GM23248 (cell line): ENCODE results near the gene PLEKHJ1. TPM values are rescaled to one million over a fixed set of nuclear protein-coding genes. Genes with fewer than 3 reads are reported as not detected.

ENCODE experiments used
- DNase-seq: peaks from one replicate; pipeline ENCODE4 v3.0.0-alpha.2; 2015
- H2AFZ ChIP-seq: fragments of 200-600 bp; sonication (generic); 2 replicates; pipeline ENCODE4 v1.6.1; 2016; ENCODE audit warnings: antibody characterized with exemption
- H3F3A ChIP-seq: fragments of 200-600 bp; sonication (generic); 2 replicates; pipeline ENCODE4 v1.6.1; 2016; ENCODE audit warnings: mild to moderate bottlenecking, antibody characterized with exemption, mixed run types; ENCODE audit not compliant: insufficient read depth
- H3K27ac ChIP-seq: fragments of 200-600 bp; sonication (generic); 2 replicates; pipeline ENCODE4 v1.5.1; 2016; ENCODE audit warnings: mild to moderate bottlenecking
- H3K27me3 ChIP-seq: fragments of 200-600 bp; sonication (generic); replicated peaks from 2 replicates; pipeline ENCODE4 v1.6.1; 2016; ENCODE audit warnings: mild to moderate bottlenecking; ENCODE audit not compliant: insufficient read depth
- H3K36me3 ChIP-seq: fragments of 200-600 bp; sonication (generic); 2 replicates; pipeline ENCODE4 v1.6.1; 2016; ENCODE audit warnings: low read depth, mild to moderate bottlenecking
- H3K4me1 ChIP-seq: fragments of 200-600 bp; sonication (generic); 2 replicates; pipeline ENCODE4 v1.6.1; 2016; ENCODE audit warnings: mild to moderate bottlenecking; ENCODE audit not compliant: insufficient read depth
- H3K4me2 ChIP-seq: fragments of 200-600 bp; sonication (generic); one replicate; pipeline ENCODE4 v1.6.1; 2016; ENCODE audit warnings: mild to moderate bottlenecking; ENCODE audit not compliant: unreplicated experiment
- H3K4me3 ChIP-seq: fragments of 200-600 bp; sonication (generic); 2 replicates; pipeline ENCODE4 v1.5.1; 2016; ENCODE audit warnings: mild to moderate bottlenecking
- H3K79me2 ChIP-seq: fragments of 200-600 bp; sonication (generic); 2 replicates; pipeline ENCODE4 v1.6.1; 2016; ENCODE audit warnings: mild to moderate bottlenecking; ENCODE audit not compliant: insufficient read depth
- H3K9ac ChIP-seq: fragments of 200-600 bp; sonication (generic); 2 replicates; pipeline ENCODE4 v1.6.1; 2016; ENCODE audit warnings: mild to moderate bottlenecking
- H3K9me2 ChIP-seq: fragments of 200-600 bp; sonication (generic); 2 replicates; pipeline ENCODE4 v1.6.1; 2016; ENCODE audit warnings: mixed run types, mild to moderate bottlenecking, moderate library complexity; ENCODE audit not compliant: insufficient read depth
- H3K9me3 ChIP-seq: fragments of 200-600 bp; sonication (generic); one replicate; pipeline ENCODE4 v1.6.1; 2017; ENCODE audit warnings: low read depth
- H4K20me1 ChIP-seq: fragments of 200-600 bp; sonication (generic); 2 replicates; pipeline ENCODE4 v1.6.0; 2016; ENCODE audit not compliant: insufficient read depth
- EZH2 ChIP-seq: fragments of 200-600 bp; sonication (generic); IDR thresholded peaks from 2 replicates; pipeline ENCODE4 v1.6.1; 2018; ENCODE audit warnings: antibody characterized with exemption, mild to moderate bottlenecking; ENCODE audit not compliant: insufficient read depth, poor library complexity, severe bottlenecking
- EZH2phosphoT487 ChIP-seq: fragments of 200-600 bp; sonication (generic); IDR thresholded peaks from 2 replicates; pipeline ENCODE4 v1.6.1; 2018; ENCODE audit warnings: antibody characterized with exemption, moderate library complexity, mild to moderate bottlenecking, low read depth; ENCODE audit not compliant: insufficient read depth
- WGBS, 2 experiments: methylation state at CpG; one replicate each; pipeline ENCODE4 v1.1.6; 2015 to 2017; ENCODE audit warnings: low lambda C conversion rate in 2 of 2, low coverage in 1 of 2; ENCODE audit errors: missing lambda C conversion rate in 2 of 2; 5-methylcytosine and 5-hydroxymethylcytosine counted together
- in situ Hi-C: fragments of 300-500 bp; cut with MboI; formaldehyde crosslinking; loops from 2 replicates; pipeline ENCODE4 v1.15.0; 2020
- polyA plus RNA-seq: library from polyadenylated mRNA; unstranded; fragments of >200 nt; fragmentation: Nextera tagmentation; extraction: Ambion mirVana; gene quantifications from 2 replicates; pipeline ENCODE4 v1.2.1, GENCODE V29; 2016
- total RNA-seq: library from RNA; depleted of rRNA; stranded (reverse); fragments of >200 nt; shearing (Covaris generic); gene quantifications from 2 replicates; pipeline ENCODE4 v1.2.3, GENCODE V29; 2014

Gene PLEKHJ1
- total and polyA plus RNA-seq, 2 experiments from 2014 or later = 62.3 to 68.3 TPM

- Histone ChIP-seq H3K27ac (no peak overlapping the region), H3K27me3 (no peaks in the 10 kb centered on the region), H3K4me2 (no peak overlapping the region), H3K36me3 (no peaks in the 10 kb centered on the region; the same call in 1 of the 2 replicates), H3K79me2 (peaks cover 93% of the 10 kb centered on the region), H3K9me2 (no peaks in the 10 kb centered on the region), H3F3A (no peaks in the 10 kb centered on the region), H3K4me3 (no peak overlapping the region), H3K9ac (no peak overlapping the region), H4K20me1 (no peaks in the 10 kb centered on the region), H2AFZ (no peak overlapping the region), H3K9me3 (no peaks in the 10 kb centered on the region), H3K4me1 (no peaks in the 10 kb centered on the region)
- no peak for DNase-seq
- WGBS, 2 experiments = 85 to 91% methylated on average over 33 to 37 of the region's 37 CpGs
- in situ Hi-C loops = no loop called here
- TF ChIP-seq EZH2 (no peak), EZH2phosphoT487 (no peak)
Measured at GRCh38 chr19:2199861-2200623, 36.1 kb downstream of the PLEKHJ1 start.

DNA sequence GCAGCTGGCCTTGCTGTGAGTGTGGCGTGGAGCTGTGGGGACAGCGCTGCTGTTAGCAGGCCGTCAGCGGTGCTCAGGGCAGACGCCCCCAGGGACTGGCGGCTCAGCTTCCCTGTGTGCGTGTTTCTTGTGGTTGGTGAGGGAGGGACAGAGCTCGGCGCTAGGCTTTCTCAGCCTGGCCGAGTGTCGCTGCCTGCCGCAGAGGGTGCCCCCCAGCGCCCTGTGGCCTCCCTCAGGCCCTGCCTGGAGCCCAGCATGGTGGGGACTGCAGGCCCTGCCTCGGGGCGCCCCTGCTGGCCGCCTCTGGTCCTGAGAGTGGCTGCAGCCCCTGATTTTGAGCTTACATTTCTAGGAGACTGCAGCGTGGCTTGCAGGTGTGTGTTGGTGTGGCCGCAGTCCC, 36.9 kb downstream of the PLEKHJ1 start:
- Histone ChIP-seq H3K9ac (no peak overlapping the region), H2AFZ (no peak overlapping the region), H3K27me3 (no peaks in the 10 kb centered on the region), H3K36me3 (no peaks in the 10 kb centered on the region; the same call in 1 of the 2 replicates), H3K4me1 (no peaks in the 10 kb centered on the region), H3K79me2 (peaks cover 94% of the 10 kb centered on the region), H3K4me2 (no peak overlapping the region), H4K20me1 (no peaks in the 10 kb centered on the region), H3K4me3 (no peak overlapping the region), H3F3A (no peaks in the 10 kb centered on the region), H3K9me2 (no peaks in the 10 kb centered on the region), H3K27ac (no peak overlapping the region), H3K9me3 (no peaks in the 10 kb centered on the region)
- DNase-seq = no peak
- no peak for TF ChIP-seq EZH2phosphoT487
- no peak for TF ChIP-seq EZH2
- 95 to 99% methylated on average over 11 to 15 of the region's 18 CpGs for WGBS, 2 experiments
- in situ Hi-C loops = no loop called here

DNA sequence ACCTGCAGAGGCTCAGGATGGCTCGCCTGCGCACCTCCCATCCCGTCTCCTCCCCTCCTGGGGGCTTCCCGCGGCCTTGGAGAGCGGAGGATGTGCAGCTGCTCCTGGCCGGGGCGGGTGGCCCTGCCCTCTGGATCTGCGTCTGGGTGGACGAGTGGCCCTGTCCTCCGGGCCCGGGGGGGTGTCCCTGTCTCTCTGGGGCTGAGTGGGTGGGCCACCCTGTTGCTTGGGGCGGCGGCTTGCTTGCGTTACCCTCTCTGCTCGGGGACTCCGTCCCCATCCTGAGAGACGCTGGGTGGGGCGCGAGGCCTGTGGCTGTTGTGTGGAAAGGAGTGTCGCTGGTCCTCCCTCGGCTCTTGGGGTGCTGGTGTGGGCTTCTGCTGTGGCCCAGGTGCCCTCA, 37.8 kb downstream of the PLEKHJ1 start:
- no peaks in the 10 kb centered on the region for H3K36me3 ChIP-seq
- H3K4me2 ChIP-seq = no peak overlapping the region
- 87 to 90% methylated on average over 11 to 20 of the region's 22 CpGs for WGBS, 2 experiments
- H3K4me3 ChIP-seq = no peak overlapping the region
- no peaks in the 10 kb centered on the region for H3K4me1 ChIP-seq
- H4K20me1 ChIP-seq = no peaks in the 10 kb centered on the region
- H2AFZ ChIP-seq = no peak overlapping the region
- H3K79me2 ChIP-seq = peaks cover 94% of the 10 kb centered on the region
- no peaks in the 10 kb centered on the region for H3F3A ChIP-seq
- no peak for DNase-seq
- TF ChIP-seq EZH2 (no peak), EZH2phosphoT487 (no peak)
- H3K27me3 ChIP-seq = no peaks in the 10 kb centered on the region
- H3K9me2 ChIP-seq = no peaks in the 10 kb centered on the region
- H3K9me3 ChIP-seq = no peaks in the 10 kb centered on the region
- H3K27ac ChIP-seq = no peak overlapping the region
- H3K9ac ChIP-seq = no peak overlapping the region
- in situ Hi-C loops = no loop called here

- no peaks in the 10 kb centered on the region for H3F3A ChIP-seq
- in situ Hi-C loops = no loop called here
- H3K79me2 ChIP-seq = peaks cover 94% of the 10 kb centered on the region
- H4K20me1 ChIP-seq = no peaks in the 10 kb centered on the region
- H3K9ac ChIP-seq = no peak overlapping the region
- H3K4me3 ChIP-seq = no peak overlapping the region
- H3K9me2 ChIP-seq = no peaks in the 10 kb centered on the region
- TF ChIP-seq EZH2phosphoT487 = no peak
- no peak for TF ChIP-seq EZH2
- 81 to 91% methylated on average over 9 to 15 of the region's 15 CpGs for WGBS, 2 experiments
- no peak overlapping the region for H2AFZ ChIP-seq
- H3K27me3 ChIP-seq = no peaks in the 10 kb centered on the region
- H3K9me3 ChIP-seq = no peaks in the 10 kb centered on the region
- H3K4me1 ChIP-seq = no peaks in the 10 kb centered on the region
- H3K27ac ChIP-seq = no peak overlapping the region
- 0 out of 2 replicates have a peak, but pooled peaks cover 4% of the 10 kb centered on the region for H3K36me3 ChIP-seq
- H3K4me2 ChIP-seq = no peak overlapping the region
- DNase-seq = no peak
Measured at GRCh38 chr19:2197270-2197669, 38.9 kb downstream of the PLEKHJ1 start.
